Esophagus muscularis mucosa (tissue), 3 donors: ENCODE data around the gene TRABD2B.

ENCODE experiments used
- CTCF ChIP-seq, 3 experiments: fragments of 200-600 bp in 2 of 3; fragments of 450-650 bp in 1 of 3; sonication (generic) in 2 of 3; IDR thresholded peaks; one replicate each; pipeline ENCODE4 v1.5.1; 2017 to 2019; ENCODE audit warnings: antibody characterized with exemption in 3 of 3, mild to moderate bottlenecking in 2 of 3, moderate library complexity in 1 of 3
- POLR2A ChIP-seq: fragments of 450-650 bp; IDR thresholded peaks from one replicate; pipeline ENCODE4 v1.6.1; 2017; ENCODE audit warnings: antibody characterized with exemption, moderate library complexity, mild to moderate bottlenecking, low read depth
- POLR2AphosphoS5 ChIP-seq, 2 donors: sonication (generic); formaldehyde crosslinking; IDR thresholded peaks; one replicate each; pipeline ENCODE4 v1.6.1; 2017; ENCODE audit warnings: antibody characterized with exemption in 2 of 2

GRCh38 chr1:47924270-47925048, 72.7 kb downstream of the TRABD2B start:
- no peak for TF ChIP-seq CTCF (IDR thresholded peaks at IDR 0.05)
- TF ChIP-seq POLR2AphosphoS5 (IDR thresholded peaks at IDR 0.05) = no peak
- no peak for TF ChIP-seq POLR2A
